ENCODE results near the gene METTL22. TPM values are rescaled to one million over a fixed set of nuclear protein-coding genes. Genes with fewer than 3 reads are reported as not detected.

The METTL22 gene
- total and polyA plus RNA-seq, 2 donors (not counting 3 experiments of a cell fraction or from before 2014, with no cell fraction given): 42.0 to 52.6 TPM

DNA sequence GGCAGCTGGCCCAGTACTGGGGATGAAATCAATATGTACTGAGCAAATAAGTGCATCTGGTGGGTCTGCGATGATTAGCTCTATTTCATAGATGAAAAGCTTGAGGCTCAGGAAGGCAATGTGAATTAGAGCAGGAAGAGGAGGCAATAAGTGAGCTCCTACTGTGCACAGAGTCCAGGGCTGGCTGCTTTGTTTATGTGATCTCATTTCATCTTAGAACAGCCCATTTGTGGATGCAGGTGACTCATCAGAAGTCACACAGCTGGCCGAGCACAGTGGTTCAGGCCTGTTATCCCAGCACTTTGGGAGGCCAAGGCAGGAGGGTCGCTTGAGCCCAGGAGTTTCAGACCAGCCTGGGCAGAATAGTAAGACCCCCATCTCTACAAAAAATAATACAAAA lies 38.3 kb upstream of the METTL22 start:
- Histone ChIP-seq H3K4me1 (ENCODE audit: control insufficient read depth, extremely low read depth, insufficient read depth, low read length) (no peaks in the 10 kb centered on the region), H3K9ac (replicated peaks; ENCODE audit: extremely low read depth, insufficient read depth, low read length) (no peak overlapping the region), H3K9me3 (replicated peaks; ENCODE audit: control insufficient read depth, insufficient read depth, low read length) (no peaks in the 10 kb centered on the region), H3K9me1 (replicated peaks; ENCODE audit: control insufficient read depth, extremely low read depth, insufficient read depth, low read length) (no peaks in the 10 kb centered on the region), H3K27ac (ENCODE audit: insufficient read depth, low read depth, low read length) (no peak overlapping the region), H3K27me3 (ENCODE audit: control insufficient read depth in 2 of 2, insufficient read depth in 2 of 2, low read length in 2 of 2) (peaks cover 1 to 2% of the 10 kb centered on the region in 2 experiments), H3K36me3 (ENCODE audit: control insufficient read depth in 2 of 2, extremely low read depth in 1 of 2, insufficient read depth in 2 of 2, low read length in 2 of 2) (no peaks in the 10 kb centered on the region), H3K79me2 (ENCODE audit: control insufficient read depth, insufficient read depth, low read length) (no peaks in the 10 kb centered on the region), H3K4me3 (replicated peaks in 1 of 3; ENCODE audit: insufficient read depth in 1 of 3, low read depth in 1 of 3, low read length in 3 of 3) (no peak overlapping the region), H4K20me1 (replicated peaks; ENCODE audit: control insufficient read depth, extremely low read depth, insufficient read depth, low read length) (no peaks in the 10 kb centered on the region), H2AFZ (ENCODE audit: low read depth, low read length) (no peak overlapping the region), H3K4me2 (ENCODE audit: insufficient read depth, low read length) (no peak overlapping the region)
- CTCF ChIA-PET: interaction anchor here (1.2 kb wide), 1 partner anchor 8 kb away, joined by 3 read pairs; no protein-coding TSS in a partner anchor
- BruUV-seq (replicated peaks): no TSS peak
- no peak for TF ChIP-seq JUN (IDR thresholded peaks at IDR 0.05; ENCODE audit: borderline replicate concordance, insufficient read depth, insufficient read length, low read depth)
- TF ChIP-seq FOS (IDR thresholded peaks at IDR 0.05; ENCODE audit: borderline replicate concordance, insufficient read depth, low read length): no peak
- TF ChIP-seq GATA2 (IDR thresholded peaks at IDR 0.05; ENCODE audit: insufficient read depth, insufficient read length, low read depth, low read length): no peak
- TF ChIP-seq MYC (IDR thresholded peaks at IDR 0.05; ENCODE audit: low read depth, low read length): no peak
- no peak for TF ChIP-seq POLR2A (IDR thresholded peaks at IDR 0.05; ENCODE audit: low read depth, low read length)
- TF ChIP-seq EZH2 (IDR thresholded peaks at IDR 0.05; ENCODE audit: borderline replicate concordance, low read depth, low read length, severe bottlenecking): no peak
- TF ChIP-seq, protein P1, sequence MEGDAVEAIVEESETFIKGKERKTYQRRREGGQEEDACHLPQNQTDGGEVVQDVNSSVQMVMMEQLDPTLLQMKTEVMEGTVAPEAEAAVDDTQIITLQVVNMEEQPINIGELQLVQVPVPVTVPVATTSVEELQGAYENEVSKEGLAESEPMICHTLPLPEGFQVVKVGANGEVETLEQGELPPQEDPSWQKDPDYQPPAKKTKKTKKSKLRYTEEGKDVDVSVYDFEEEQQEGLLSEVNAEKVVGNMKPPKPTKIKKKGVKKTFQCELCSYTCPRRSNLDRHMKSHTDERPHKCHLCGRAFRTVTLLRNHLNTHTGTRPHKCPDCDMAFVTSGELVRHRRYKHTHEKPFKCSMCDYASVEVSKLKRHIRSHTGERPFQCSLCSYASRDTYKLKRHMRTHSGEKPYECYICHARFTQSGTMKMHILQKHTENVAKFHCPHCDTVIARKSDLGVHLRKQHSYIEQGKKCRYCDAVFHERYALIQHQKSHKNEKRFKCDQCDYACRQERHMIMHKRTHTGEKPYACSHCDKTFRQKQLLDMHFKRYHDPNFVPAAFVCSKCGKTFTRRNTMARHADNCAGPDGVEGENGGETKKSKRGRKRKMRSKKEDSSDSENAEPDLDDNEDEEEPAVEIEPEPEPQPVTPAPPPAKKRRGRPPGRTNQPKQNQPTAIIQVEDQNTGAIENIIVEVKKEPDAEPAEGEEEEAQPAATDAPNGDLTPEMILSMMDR (IDR thresholded peaks at IDR 0.05; ENCODE audit: extremely low read depth in 1 of 2, insufficient read depth in 1 of 2, low read depth in 1 of 2, low read length in 2 of 2): no peak
- TF ChIP-seq, protein P2, sequence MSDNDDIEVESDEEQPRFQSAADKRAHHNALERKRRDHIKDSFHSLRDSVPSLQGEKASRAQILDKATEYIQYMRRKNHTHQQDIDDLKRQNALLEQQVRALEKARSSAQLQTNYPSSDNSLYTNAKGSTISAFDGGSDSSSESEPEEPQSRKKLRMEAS (IDR thresholded peaks at IDR 0.05; ENCODE audit: insufficient read depth, insufficient read length): no peak
- TF ChIP-seq POLR2AphosphoS5 (IDR thresholded peaks at IDR 0.05; ENCODE audit: insufficient read depth, low read depth, low read length): no peak
- POLR2A ChIA-PET: no interaction called here
- DNase-seq (ENCODE audit: low read depth, low spot score): no peak
- intact Hi-C loops (cut with micrococcal nuclease): no loop called here
- FAIRE-seq: no peak
- dilution Hi-C loops (cut with MboI; ENCODE audit: extremely low pct_ligation_motif_present, low sequenced_read_pairs): no loop called here
